ENCODE measurements around the gene ELK3.

ELK3 gene

DNA sequence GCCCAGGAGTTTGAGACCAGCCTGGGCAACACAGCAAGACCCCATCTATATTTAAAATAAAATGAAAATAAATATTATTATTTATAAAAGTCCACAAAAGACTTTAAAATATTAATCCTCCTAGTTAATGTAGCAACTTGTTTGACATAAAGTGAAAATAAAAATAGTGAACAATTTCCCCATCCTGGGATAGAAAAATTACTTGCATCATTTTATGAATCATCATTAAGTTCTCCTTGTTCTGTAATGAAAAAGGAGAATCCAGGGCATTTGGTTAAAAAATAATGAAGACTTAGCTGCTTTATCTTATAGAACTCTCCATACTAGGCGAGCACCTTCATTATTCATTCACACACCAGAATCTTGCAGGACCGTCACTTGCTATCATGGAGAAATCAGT, 66.1 kb downstream of the ELK3 start:
- no peak for DNase-seq

DNA sequence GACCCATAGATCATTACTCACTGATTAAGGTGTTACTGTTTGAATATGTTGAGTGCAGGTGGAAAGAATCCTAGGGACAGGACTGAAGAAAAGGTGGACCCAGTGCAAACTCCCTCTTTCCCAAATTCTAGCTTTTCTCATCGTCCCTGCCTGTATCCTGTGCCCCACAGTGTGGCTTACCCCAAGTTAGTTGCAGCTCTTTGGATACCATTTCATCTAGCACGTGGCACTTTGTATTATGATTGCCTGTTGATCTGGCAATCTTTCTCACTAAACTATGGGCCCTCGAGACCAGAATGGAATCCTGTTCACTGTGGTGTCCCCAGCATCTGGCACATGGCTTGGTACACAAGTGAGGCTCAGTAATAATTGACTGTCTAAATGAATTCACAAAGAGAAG, 66.5 kb downstream of the ELK3 start:
- DNase-seq, result no peak

- DNase-seq, result no peak
These were observed 67.4 kb downstream of the ELK3 start for GRCh38 chr12:96261557-96261956.

DNA sequence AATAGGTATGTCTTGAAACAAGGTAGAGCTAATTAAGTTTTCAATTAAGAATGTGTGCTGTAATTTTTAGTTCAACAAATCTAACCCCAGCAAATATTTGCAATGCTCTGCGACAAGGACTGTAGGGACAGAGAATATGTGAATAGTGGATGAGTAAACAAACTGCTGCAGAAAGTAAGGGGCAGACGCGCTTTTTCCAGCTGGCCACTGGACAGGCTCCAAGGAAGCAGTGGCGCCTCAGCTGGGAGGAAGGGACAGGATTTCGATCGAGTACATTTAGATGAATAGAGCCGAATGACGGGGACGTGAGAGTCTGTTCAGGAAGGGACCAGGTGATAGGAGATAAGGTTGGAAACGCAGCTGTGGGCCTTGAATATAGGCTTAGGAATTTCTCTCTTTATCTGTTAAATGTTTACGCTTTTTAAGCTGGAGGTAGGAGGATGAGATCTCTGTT, 69.3 kb downstream of the ELK3 start:
- DNase-seq, result no peak

DNA sequence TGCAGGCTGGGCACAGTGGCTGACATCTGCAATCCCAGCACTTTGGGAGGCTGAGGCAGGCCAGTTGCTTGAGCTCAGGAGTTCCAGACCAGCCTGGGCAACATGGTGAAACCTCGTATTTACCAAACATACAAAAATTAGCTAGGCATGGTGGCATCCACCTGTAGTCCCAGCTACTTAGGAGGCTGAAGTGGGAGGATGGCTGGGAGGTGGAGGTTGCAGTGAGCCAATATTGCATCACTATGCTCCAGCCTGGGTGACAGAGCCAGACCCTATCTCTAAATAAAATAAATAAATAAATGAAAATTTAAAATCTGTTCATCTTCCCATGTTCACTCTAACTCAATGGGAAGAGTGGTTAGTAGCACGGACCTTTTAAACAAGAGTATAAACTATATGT, 71.2 kb downstream of the ELK3 start:
- DNase-seq, result no peak

DNA sequence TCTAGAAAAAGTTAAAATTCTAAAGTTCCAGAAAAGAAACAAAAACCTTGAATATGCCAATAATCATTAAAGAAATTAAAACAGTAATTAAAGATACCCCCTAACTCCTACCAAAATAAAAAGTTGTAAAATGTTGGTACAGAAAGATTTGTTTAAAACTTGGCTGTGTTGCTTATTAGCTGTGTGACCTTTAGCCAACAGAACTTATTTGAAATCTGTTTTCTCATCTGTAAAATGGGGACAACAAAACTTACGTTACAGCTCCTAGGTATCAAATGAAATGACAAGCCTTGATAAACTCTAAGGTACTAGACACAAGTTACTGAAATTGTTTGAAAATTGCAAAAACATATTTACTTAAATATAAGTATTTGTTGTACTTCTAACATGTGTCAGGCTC, 71.7 kb downstream of the ELK3 start:
- DNase-seq, result no peak

DNA sequence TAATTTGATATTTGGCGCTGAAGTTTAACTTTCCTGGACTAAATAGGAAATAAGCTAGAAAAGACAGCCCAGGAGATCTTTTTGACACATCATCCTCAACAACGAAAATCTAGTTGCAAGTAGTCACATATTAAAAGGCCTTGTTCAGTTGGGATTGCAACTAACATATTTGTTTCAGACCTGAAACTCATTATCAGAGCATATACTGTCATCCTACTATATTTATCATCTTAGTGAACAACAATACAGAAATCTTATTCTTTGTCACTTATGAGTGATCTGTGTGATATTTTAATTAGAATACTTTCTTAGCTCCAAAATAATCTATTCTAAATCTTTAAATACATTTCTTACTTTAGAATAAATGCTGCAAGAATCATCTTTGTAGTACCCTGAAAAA, 72.1 kb downstream of the ELK3 start:
- DNase-seq, result no peak

- DNase-seq, result no peak
These were observed 77.5 kb downstream of the ELK3 start for GRCh38 chr12:96271469-96272199.

DNA sequence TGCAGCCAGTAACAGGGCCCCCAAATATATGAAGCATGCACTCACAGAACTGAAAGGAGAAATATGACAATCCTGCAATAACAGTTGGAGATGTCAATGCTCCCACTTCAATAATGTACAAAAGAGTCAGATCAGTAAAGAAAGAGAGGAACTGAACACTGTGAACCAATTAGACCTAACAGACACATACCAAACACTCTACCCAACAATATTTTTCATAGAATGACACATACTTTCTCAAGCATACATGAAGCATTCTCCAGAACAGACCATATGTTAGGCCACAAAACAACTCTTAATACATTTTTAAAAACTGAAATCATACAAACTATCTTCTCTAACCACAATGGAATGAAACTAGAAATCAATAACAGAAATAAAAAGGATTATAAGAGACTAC, 80.2 kb downstream of the ELK3 start:
- no peak for DNase-seq

GRCh38 chr12:96285158-96285557, 91.0 kb downstream of the ELK3 start:
- DNase-seq, result no peak

DNA sequence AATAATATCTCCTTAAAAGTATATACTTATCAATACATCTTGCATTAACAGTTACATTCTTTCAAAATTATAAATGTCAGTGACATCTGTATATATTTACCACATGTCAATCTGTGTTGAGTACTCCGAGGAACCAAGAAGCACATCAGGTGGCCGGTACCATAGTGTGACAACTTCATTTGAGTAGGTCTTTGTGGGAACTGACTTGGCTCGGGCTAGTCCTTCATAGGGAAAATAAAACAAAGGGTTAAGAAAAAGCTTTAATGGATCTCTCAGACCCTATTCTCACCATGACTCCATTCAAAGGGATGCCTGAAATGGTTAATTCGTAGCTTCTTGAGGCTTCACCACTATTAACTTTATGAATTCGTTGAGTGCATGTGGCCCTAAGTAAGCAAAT, 94.9 kb downstream of the ELK3 start:
- no peak for DNase-seq

DNA sequence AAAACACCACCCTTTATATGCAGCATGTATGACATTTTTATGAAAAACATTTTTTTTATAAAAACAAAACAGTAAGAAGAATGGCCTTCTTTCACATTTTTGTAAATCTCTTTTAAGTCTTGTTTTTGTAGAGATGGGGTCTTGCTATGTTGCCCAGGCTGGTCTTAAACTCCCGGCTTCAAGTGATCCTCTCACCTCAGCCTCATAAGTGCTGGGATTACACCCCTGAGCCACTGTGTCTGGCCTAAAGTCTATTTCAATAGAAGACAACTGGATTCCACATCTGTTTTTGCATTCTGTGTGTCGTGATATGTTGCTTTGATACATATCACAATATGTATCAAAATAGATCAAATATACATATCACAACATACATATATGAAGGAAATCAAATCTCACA, 98.9 kb downstream of the ELK3 start:
- DNase-seq, result no peak

- no peak for DNase-seq
These were observed 100.7 kb downstream of the ELK3 start for GRCh38 chr12:96294831-96295230.

- no peak for DNase-seq
These were observed 101.5 kb downstream of the ELK3 start for GRCh38 chr12:96295532-96296160.

DNA sequence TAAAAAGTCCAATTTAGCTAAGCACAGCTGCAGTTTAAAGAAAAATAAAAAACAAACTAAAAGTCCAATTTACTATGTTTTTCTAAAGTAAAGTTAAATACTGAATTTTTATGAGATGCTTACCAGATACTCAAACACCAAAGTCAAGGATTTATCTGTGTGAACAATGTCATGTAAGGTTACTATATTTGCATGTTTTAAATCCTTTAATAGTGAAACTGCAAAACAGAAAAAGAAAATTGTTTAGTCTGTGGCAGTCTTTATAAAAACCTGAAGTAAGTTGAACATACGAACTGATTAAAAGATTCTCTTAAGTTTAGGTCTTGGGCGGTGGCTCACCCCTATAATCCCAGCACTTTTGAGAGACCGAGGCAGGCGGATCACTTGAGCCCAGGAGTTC, 103.3 kb downstream of the ELK3 start:
- DNase-seq, result no peak

- DNase-seq, result no peak
These were observed 105.9 kb downstream of the ELK3 start for GRCh38 chr12:96300064-96300463.

DNA sequence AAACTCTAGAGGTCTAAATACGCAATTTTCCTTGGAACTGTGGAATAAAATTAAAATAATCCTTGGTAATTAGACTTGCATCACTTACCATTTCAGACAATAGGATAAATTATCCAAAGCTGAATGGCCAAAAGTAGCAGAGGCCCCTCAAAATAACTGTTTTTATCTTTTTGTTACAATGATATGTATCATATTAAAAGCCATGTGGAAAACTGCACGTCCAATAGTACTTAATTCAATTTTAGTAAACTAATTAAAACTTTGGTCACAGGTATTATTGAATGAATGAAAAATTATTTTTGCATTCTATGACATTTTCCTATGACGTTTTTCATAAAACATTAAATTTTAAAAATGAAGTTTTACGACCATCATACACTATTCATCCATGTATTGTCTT, 107.6 kb downstream of the ELK3 start:
- DNase-seq, result no peak

GRCh38 chr12:96302687-96303310, 108.6 kb downstream of the ELK3 start:
- no peak for DNase-seq

GRCh38 chr12:96303653-96304052, 109.5 kb downstream of the ELK3 start:
- no peak for DNase-seq

DNA sequence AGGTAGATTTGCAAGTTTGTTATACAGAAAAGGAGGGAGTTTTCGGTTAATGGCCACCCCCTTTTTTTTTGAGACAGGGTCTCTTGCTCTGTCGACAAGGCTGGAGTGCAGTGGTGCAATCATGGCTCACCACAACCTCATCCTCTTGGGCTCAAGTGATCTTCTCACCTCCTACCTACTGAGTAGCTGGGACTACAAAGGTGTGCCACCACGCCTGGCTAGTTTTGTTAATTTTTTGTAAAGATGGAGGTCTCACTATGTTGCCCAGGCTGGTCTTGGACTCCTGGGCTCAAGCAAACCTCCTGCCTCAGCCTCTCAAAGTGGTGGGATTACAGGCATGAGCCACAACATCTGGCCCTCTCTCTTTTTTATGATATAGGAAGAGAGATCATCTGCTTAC, 111.5 kb downstream of the ELK3 start:
- no peak for DNase-seq

DNA sequence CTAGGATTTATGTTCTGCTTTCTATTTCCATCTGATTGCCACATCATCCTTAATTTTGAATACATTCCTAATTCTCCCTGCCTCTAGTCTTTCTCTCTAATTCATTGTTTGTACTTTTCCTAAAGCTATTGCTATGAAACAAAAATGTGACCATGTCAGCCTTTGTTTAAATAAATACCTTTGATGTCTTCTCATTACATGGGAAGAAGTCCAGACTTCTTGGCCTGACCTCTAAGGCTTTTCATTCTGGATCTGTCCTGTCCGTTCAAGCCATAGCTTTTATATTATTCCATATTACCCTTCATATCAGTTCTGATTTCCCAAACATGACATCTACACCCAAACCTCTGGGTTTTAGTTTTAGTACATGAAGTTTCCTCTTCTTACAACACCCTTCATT, 114.7 kb downstream of the ELK3 start:
- DNase-seq, result no peak

DNA sequence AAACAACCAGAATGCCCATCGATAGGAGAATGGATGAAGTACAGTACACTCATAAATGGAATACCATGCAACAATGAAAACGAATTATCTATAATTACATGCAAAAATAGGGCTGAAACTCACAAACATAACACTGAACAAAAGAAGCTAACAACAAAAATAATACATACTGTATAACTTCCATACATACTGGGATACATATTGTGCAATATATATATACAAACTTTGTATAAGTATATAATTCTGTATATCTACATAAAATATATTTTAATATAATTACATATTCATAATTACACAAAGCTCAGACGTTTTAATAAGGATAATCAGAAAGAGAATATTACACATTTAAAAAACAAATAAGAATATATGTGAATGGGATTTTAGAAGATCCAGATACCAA, 115.9 kb downstream of the ELK3 start:
- DNase-seq, result no peak

- no peak for DNase-seq
These were observed 117.0 kb downstream of the ELK3 start for GRCh38 chr12:96311191-96311590.

DNA sequence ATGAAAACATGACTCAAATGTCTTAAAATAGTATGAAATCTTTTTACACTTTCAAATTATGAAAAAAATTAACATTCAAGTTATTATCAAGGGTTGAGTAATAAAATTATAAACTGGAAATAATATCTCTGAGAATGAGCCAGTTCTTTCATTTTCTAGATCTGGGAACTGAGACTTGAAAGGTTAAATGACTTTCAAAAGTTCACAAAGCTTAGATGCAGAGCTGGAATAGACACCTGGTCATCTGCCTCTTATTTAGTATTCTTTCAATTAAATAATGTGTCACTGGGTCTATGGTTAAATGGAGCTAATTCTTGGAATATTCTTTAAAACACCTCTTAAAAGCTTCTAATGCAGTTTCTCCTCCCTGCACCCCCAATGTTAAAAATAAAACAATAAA, 119.4 kb downstream of the ELK3 start:
- no peak for DNase-seq

DNA sequence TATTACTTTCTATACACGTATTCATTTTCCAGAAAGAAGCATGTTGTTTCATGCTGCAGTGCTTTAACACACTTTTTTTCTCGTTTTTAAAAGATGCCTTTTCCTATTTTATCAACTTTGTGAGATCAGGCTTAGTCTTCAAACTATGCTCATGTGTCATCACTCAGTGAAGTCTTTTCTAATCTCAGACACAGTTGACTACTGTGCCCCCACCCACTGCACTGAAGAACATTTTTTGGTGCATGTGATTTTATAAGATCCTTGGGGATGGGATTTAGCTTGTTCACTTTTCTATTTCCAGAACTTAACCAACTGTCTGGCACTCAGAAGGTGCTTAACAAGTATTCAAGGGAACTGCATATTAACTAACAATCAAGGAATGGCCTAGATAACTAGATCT, 120.5 kb downstream of the ELK3 start:
- no peak for DNase-seq

Measured in activated CD4-positive, alpha-beta T cell treated with anti-CD3 and anti-CD28 coated beads, Interleukin-2, amount 50 U/mL, for 48 hours (primary cell).